CD4-positive, alpha-beta T cell treated with Interleukin-15 for 4 hours (primary cell): ENCODE data around the gene TNFSF15.

Source experiments
- DNase-seq: peaks from one replicate; pipeline ENCODE4 v3.0.0-alpha.2; 2020; ENCODE audit warnings: low spot score

The TNFSF15 gene

GRCh38 chr9:114805670-114806525, at the start of gene TNFSF15:
Gene TNFSF15 (minus strand): TSS chr9:114806039. CDS start chr9:114806012, 27 bp downstream.
- DNase-seq = no peak

DNA sequence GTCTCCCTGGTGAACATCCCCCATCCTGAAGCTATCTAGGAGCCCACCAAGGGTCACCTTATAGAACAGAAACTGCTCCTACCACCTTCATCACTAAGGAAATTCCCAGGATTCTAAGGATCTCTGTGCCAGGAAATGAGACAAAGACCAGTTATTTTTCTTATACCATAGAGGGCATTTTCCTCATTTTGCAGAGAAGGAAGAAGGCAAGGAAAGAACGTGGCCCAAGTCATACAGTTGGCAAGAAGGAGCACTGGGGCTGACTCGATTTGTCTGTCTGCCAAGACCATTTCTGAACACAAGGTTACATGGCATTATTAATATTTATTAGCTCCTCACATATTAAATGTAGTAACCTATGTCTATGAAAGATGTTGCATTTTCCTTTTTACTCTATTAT, 49.6 kb upstream of the TNFSF15 start:
- DNase-seq = no peak

DNA sequence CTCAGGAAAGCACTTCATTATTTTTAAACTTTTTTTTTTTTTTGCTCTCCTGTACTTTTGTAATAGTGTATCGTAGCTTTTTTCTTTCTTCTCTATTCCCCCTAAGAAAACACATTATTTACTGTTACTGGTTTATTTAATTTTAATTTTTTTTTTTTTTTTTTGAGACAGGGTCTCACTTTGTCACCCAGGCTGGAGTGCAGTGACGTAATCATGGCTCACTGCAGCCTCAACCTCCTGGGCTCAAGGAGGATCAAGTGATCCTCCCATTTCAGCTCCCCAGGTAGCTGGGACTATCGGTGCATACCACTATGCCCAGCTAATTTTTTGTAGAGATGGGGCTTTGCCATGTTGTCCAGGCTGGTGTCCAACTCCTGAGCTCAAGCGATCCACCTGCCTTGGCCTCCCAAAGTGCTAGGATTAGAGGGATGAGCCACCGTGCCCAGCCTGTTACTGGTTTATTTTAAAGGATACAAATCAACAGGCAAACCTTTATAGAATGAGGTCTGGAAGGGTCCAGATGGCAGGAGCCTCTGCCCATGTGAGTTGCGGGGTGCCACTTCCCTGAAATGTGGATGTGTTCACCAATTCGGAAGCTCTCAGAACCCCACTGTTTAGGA, 49.0 kb upstream of the TNFSF15 start:
- no peak for DNase-seq

DNA sequence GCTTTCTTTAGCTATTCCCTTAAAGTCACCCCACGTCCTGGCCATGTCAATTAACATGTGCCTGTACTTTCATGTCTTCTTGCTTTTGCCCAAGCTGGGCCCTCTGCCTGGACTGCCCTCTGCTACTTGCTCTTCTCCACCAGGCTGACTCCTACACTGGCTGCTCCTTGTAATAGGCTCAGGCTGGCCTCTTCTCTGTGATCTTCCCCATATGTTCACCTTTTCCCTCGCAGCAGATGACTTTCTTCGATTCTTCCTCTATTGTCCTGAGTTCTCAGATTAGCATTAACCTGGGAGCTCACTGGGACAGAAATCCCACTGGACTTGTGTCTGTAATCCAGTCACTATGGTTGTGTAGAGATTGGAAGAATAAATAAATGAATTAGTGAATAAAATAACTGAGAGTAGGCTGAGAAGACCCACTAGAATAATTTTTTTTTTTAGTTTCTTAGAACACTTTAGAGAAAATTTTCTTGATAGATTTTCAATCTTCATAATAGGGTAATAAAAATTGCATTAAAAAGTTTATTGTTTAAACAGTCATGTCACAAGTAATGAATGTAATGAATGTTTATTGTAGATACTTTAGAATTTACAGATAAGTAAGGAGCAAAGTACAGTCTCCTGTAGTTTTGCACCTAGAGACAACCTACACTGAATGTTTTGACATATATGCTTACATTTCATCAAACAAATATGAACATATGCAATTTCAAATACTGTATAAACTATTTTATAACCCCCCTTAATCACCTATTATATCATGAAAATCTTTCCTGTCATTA, 47.4 kb upstream of the TNFSF15 start:
- no peak for DNase-seq

GRCh38 chr9:114852050-114852594, 46.3 kb upstream of the TNFSF15 start:
- no peak for DNase-seq

GRCh38 chr9:114851306-114851705, 45.5 kb upstream of the TNFSF15 start:
- DNase-seq = no peak

DNA sequence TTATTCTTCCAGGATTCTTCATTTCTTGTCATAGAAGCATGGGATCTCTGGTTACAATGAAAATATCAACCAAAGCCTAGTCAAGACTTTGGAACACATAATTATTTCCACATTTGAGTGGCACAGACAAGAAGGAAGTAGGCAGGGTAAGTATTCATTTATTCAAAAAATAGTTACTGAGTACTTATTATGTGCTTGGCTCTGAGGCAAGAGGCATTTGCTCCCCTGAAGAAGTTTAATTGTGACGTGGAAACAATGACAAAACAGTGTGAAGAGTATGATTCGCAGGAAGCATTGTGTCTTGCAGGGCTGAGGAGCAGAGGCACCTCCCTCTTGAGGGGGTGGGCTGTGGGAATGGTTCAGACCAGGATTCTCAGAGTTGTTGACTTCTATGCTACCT, 45.0 kb upstream of the TNFSF15 start:
- DNase-seq = no peak

GRCh38 chr9:114849450-114849849, 43.6 kb upstream of the TNFSF15 start:
- DNase-seq = no peak

GRCh38 chr9:114847492-114848417, 41.9 kb upstream of the TNFSF15 start:
- DNase-seq = no peak

GRCh38 chr9:114845373-114845772, 39.5 kb upstream of the TNFSF15 start:
- no peak for DNase-seq

DNA sequence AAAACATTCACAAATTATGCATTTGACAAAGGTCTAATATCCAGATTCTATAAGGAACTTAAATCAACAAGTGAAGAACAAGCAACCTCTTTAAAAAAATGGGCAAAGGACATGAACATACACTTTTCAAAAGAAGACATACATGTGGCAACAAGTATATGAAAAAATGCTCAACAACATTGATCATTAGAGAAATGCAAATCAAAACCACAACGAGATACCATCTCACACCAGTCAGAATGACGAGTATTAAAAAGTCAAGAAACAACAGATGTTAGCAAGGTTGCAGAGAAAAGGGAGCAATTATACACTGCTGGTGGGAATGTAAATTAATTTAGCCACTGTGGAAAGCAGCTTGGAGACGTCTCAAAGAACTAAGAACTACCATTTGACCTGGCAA, 38.9 kb upstream of the TNFSF15 start:
- DNase-seq = no peak

GRCh38 chr9:114837923-114838322, 32.1 kb upstream of the TNFSF15 start:
- DNase-seq = no peak

GRCh38 chr9:114836769-114837168, 30.9 kb upstream of the TNFSF15 start:
- no peak for DNase-seq

- DNase-seq = no peak
These were observed 28.5 kb upstream of the TNFSF15 start for GRCh38 chr9:114834386-114834785.

- no peak for DNase-seq
These were observed 24.7 kb upstream of the TNFSF15 start for GRCh38 chr9:114830546-114830945.

DNA sequence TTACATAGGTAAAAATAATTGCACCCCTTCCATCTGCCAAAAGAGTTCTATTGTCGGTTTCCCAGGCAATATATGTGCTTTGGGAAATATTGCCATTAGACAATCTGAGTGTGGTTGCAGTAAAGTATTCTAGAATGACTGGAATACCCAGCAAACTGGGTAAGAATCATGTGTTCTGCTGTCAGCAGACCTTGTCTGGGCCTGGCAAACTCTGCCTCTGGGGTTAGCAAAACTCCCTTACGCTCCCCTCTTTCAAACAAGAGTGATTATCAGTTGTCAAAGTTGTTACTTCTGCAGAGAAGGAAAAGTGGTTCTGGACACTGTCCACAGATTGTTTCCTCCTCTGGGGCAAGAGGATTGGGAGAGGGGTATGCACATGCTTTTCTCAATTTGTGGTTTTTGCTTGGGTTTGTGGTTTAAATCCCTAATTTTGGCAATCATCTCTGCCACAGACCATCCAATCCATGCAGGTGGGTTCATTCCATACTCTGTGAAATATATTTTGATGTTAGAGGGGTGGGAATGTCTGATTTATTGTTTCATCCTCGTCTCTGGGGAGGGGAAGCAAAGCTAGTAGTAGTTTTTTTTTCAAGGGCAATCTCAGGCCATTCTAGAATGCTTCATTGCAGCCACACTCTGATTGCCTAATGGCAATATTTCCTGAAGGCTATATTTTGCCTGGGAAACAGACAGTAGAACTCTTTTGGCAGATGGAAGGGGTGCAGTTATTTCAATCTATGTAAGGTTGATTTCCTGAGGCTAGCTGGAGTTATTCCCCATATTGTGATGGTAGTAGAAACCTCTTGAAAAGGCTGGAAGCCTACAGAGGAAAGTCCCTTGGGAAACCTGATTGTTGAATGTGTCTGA, 24.0 kb upstream of the TNFSF15 start:
- no peak for DNase-seq

GRCh38 chr9:114828303-114828650, 22.4 kb upstream of the TNFSF15 start:
- DNase-seq = no peak

- DNase-seq = no peak
These were observed 21.9 kb upstream of the TNFSF15 start for GRCh38 chr9:114827641-114828302.

- no peak for DNase-seq
These were observed 20.6 kb upstream of the TNFSF15 start for GRCh38 chr9:114826431-114826830.
